Right kidney (tissue), 1 donor: ENCODE measurements around the gene ZBTB47.

Source experiments
- DNase-seq: peaks from one replicate; pipeline ENCODE4 v3.0.0-alpha.2; 2016

ZBTB47 gene

DNA sequence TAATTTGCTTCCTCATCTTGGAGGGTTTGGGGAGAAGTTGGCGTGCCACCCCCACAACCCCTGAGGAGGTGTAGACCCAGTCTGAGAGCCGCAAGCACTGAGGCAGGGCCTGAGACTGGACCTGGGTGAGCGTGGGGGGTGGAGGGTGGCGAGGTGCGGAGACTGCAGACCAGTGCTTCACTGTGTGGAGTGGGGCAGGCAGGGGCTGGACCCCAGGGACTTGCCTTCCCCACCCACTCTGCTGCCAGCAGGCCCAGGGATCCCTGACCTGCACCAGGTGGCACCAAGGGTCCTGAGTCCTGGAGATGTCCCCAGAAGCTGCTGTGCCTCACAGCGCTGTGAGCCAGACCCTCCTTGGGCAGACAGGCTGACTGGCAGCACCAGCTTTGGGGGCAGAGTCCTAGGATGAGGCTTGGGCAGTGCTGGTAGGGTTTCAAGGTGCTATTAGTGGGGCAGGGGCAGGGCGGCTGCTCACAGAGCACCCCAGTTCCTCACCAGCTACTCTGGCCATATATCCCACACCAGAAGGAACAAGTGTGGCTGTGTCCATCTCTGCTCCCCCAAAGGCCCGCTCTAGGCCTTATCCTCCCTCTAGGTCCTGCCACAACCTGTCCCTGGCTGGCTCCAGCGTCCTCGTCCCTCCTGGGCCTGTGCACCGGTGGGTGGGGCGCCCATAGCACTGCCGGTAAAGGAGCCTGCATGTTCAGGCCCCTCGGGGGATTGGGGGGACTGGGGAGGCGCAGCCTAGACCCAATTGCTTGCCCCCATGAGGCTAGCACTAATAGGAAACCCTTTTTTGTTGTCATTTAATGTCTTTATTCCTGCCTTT is 11.8 kb downstream of the ZBTB47 start:
- no peak for DNase-seq

DNA sequence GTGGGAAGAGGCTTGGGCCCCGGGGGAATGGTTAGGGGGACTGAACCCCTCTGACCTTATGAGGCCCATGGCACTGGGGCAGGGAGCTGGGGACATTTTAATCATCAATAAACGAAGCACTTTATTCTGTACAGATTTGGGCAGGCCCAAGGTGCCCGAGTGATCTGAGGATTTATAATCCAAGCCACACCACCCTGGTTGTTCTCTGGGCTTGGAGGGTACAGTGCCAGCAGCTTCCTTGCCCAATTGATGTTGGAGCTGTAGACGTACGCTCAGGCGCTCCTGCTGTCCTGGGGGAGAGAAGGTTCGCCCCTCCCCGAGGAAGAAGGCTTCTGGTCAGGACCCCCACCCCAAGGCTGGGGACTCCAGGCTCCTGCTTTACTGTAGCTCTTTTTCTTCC is 12.5 kb downstream of the ZBTB47 start:
- no peak for DNase-seq

DNA sequence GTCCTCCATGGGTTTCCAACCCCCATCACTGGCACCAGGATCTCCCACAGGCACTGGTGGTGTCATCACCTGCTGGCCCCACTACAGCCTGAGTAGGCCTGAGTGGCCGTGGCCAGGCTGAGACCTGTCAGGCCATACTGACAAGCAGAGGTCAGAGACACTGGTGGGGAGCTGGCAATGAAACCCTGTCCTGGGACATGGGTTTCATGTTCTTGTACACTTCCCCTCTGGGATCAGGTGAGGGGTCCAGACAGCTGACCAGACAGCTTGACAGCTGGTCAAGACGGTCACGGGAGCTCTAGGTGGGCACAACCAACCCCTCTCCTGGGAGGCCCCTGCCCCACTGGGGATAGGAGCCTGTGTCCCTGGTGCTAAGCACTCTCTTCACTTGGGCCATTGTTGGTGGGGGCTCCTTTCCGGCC is 13.1 kb downstream of the ZBTB47 start:
- DNase-seq, result no peak

DNA sequence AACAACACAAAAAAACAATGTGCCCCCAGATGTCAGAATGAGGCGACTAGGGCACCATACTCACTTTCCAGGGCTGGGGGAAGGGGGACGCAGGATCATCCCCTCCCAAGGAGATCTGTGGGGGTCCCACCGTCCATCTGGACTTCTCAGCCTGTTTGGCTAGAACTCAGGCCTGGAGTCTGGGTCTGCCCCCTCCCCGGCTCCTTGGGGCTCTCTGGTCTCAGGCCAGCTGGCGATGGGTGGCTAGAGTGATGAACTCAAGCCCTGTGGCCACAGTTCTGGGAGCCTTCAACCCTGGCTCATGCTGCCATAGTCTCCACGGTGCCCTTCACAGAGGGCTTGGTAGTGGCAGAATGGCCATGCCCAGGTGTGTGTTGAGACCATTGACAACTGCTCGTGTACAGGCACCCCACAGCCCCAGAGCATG is 13.6 kb downstream of the ZBTB47 start:
- no peak for DNase-seq

DNA sequence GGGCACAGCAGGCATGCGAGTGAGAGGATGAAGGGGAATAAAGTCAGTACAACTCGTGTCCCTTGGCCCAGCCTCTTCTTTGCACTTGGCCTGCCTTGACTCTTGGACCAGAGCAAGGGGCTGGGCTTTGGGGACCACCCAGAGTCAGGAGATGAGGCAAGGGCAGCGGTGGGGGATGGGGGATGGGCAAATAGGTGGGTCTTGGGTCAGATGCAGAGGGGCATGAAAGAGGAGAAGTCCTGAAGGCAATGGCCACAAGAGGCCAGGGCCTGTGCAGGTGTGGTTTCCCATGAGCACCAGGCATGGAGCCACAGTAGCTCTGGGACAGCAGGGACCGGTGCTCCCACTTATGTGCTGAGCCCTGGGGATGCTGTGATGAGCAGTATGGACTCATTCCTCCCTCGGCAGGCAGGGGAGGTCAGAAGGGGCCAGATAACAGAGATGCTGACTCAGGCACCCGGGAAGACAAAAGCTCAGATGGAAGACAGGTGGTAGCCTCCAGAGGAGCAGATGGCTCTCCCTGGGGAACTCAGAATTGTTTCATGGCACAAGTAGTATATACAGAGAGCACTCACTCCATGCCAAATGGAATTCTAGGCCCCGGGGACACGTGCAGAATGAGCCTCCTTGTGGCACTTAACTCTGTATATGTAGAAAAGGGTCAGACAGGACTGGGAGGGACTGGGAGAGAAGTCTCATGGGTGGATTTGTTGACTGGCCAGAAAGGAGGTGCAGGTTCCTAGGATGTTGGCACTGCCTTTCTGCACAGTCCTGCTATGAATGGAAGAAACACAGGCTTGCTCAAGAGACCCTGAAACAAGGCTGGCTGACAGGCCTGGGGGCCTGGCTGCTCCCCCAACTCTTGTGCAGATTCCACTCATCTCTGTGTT is 14.3 kb downstream of the ZBTB47 start:
- DNase-seq, result no peak

DNA sequence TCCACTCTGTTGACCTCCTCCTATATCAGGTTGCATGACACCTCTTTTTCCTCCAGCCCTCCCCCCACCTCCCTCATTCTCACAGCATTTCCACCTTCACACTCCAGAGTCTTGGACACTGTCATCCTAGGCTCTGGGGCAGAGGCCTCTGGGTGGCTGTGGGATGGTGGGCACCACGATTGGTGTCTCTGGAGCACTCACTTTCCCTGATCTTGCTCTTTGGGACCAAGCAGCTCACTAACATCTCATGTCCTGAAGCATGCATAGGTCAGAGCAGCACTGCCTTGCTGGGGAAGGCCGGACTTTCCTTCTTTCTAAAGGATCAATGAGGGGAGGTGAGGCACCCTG is 14.9 kb downstream of the ZBTB47 start:
- no peak for DNase-seq

DNA sequence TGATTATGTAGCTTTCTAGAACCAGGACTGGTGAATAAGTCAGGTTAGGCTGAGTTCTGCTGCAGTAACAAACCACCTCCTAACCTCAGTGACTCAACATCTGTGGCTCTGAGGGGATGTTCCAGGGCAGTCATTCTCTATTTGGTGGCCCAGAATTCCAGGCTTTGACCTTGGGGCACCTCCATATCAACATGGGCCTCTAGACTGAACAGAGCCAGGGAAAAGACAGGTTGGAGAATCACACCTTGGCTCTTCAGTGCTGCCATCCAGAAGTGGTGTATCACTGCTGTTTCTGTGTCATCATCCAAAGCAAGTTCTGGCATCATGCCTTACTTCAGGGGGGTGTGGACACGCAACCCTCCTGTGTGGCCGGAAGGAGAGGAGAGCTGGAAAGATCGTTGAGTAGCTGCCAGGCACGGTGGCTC is 15.3 kb downstream of the ZBTB47 start:
- DNase-seq, result no peak

DNA sequence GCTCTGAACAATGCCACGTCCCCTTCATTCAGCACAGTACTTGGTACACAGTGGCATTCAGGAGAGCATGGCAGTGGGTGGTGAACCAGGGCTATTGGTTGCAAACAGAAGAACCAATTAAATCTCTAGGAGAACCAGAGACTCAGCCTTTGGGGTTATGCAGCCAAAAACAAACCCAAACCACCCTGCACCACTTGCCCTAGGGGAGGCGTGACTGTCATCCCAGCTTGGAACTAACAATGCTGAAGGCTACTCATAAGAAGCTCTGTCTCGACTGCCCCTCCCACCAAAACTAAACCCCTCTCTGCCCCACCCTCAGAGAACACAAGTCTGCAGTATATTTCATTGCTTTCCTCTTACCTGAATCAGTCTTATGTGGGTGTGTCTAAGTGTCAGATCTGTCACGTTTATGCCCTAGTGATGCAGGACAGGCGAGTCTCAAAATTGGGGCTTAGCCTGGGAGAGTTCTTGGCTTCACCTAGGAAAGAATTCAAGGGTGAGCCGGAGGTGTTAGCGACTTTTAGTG is 16.6 kb downstream of the ZBTB47 start:
- no peak for DNase-seq

DNA sequence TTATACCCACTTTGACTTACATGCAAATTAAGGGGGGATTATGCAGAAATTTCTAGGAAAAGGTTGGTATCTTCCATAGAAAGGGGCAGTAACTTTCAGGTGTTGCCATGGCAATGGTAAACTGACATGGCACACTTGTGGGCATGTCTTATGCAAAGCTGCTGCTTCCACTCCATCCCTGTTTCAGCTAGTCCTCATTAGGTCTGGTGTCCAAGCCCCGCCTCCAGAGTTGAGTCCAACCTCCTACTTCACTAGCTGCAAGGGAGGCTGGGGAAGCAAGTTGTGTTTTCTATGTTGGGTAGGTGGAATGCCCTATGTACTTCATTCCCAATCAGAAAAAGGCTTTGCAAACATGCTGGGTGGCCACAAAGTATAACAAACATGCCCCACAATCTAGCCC is 17.2 kb downstream of the ZBTB47 start:
- DNase-seq, result no peak

DNA sequence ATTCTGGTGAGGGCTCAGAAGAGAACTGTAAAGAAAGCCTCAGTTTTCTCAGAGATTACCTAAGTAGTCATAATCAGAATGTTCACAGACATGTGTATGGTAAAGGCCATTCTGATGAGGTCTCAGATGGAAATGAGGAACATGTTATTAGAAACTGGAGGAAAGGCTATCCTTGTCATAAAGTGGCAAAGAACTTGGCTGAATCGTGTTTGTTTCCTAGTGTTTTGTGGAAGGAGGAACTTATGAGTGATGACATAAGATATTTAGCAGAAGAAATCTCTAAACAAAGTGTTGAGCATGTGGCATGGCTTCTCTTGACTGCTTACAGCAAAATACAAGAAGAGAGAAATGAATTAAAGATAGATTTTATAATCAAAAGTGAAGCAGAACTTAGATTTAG is 19.0 kb downstream of the ZBTB47 start:
- DNase-seq, result no peak

DNA sequence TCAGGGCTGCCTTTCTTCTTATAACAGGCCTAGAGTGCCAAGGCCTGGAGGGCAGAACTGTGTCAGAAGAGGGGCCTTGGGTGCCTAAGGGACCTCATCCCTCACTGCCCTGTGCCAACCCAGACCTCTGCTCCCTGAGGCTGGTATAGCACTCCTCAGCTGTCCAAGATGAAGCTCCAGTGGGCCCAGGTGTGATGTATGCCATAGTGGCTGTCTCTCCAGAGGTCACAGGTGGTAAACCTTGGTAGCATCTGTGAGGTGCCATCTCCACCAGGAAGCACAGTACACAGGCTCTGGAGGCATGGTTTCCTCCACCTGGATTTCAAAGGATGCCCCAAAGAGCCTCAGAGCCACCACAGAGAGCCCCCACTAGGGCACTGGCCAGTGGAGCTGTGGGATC is 19.6 kb downstream of the ZBTB47 start:
- no peak for DNase-seq

DNA sequence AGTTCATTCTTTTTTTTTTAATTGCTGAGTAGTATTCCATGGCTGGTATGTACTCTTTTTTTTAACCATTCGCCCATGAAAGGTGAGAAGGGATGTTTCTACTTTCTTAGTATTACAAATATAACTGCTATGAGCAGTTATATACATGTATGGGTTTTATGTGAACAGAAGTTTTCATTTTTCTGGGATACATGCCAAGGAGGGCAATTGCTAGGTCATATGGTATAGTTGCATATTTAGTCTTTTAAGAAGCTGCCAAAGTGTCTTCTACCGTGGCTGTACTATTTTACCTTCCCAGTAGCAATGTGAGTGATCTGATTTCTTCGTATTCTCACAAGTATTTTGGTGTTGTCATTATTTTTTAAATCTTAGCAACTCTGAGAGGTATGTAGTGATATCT is 20.6 kb downstream of the ZBTB47 start:
- no peak for DNase-seq

DNA sequence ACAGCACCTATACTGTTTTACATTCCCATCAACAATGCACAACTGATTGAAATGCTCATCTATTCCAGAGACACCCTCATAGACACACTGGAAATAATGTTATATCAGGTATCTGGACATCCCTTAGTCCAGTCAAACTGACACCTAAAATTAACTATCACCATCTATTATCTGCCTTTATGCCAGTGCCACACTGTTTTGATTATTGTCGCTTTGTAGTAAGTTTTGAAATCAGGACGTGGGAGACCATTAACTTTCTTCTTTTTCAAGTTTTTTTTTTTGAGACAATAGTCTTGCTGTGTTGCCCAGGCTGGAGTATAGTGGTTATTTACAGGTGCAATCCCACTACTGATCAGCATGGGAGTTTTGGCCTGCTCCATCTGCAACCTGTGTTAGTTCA is 22.4 kb downstream of the ZBTB47 start:
- no peak for DNase-seq

DNA sequence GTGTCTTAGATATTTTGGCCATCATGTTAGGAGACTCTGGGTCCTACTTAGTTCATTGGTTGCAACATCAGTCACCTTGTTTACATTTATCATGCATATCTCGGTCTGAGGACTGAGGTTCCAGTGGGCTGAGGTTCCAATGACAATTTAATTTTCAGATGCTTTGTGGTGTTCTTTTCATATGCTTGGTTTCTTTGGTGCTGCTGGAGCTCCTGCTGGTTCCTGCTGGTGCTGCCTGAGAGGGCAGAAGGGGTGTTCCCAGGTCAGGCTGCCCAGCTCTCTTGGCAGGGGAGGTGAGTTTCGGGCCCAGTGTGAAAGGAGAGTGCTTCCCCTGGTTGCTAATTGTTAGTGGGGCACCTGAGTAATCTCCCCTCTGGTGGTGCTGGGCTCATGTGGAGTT is 24.9 kb downstream of the ZBTB47 start:
- DNase-seq, result no peak

DNA sequence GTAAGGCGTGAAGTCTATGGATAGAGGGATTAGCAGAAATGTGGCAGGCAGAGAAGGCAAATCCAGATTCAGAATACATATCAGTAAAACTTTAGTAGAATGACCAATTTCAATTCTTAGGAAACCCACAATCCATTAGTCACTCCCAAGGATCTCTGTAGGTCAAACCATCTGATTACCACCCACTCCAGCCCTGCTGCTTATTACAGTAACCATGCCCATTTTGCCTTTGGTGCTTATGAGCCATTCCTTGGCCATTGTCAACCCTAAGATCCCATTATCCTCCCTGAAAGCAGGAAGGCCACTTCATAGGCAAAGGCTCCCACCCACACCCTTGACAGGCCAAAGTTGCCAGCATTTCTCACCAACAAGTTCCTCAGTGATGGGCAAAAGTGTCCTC is 26.8 kb downstream of the ZBTB47 start:
- no peak for DNase-seq

DNA sequence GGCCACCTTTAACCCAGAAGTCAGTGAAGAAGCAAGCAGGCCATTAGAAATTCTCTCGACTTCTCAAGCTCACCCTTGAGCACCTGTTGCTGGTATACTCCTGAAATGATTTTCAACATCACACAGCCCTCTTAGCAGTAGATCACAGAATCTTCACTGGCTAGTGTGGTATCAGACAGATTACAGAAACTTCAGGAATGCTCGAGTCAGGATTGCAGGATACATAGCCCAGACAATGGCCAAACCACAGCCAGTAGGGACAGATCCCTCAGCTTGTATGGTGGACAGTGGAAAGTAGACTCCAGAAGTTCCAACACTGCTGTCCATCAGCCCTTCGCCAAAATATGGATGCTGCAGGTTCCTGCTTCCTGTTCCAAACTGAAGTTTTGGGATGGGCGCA is 27.3 kb downstream of the ZBTB47 start:
- DNase-seq, result no peak

DNA sequence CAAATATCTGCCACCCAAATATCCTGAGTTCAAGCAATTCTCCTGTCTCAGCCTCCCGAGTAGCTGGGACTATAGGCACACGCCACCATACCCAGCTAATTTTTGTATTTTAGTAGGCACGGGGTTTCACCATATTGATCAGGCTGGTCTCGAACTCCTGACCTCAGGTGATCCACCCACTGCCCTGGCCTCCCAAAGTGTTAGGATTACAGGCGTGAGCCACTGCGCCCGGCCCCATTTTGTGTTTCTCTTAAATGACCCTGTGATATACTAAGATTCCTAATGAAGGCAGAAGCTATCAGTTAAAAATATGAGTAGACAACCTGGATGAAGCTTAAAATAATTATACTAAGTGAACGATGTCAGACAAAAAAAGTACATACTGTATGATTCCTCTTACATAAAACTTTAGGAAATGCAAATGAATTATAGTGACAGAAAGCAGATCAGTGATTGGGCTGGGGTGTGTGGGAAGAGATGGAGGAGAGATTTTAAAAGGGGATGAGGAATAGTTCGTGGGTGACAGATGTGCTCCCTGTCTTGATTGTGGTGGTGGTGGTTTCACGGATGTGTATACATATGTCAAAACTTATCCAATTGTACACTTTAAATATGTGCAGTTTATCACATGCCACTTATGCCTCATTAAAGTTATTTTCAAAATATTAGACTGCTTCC is 28.0 kb downstream of the ZBTB47 start:
- DNase-seq, result no peak

DNA sequence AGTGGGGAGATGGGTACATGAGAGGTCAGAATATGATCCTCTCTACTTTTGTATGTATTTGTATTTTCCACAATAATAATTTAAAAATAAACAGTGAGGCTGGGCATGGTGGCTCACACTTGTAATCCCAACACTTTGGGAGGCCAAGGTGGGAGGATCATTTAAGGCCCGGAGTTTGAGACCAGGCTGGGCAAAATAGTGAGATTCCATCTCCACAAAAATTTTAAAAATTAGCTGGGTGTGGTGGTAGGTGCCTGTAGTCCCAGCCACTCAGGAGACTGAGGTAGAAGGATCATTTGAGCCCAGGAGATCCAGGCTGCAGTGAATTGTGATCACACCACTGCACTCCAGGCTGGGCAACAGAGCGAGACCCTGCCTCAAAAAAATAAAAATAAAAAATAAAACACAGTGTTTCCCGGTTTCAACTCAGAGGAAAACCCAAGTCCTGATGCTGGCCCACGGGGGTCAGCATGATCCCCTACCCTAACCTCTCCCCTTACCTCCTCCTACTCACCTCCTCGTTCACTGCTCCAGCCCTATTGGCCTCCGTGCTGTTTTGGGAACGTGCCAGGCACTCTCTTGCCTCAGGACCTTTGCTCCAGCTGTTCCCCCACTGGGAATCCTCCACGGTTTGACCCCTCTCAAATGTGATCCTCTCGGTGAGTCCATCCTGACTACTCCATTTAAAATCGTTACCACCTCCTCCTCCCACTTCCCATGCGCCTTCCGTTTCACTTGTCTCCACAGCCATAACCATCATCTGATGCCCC is 29.0 kb downstream of the ZBTB47 start:
- DNase-seq, result no peak

DNA sequence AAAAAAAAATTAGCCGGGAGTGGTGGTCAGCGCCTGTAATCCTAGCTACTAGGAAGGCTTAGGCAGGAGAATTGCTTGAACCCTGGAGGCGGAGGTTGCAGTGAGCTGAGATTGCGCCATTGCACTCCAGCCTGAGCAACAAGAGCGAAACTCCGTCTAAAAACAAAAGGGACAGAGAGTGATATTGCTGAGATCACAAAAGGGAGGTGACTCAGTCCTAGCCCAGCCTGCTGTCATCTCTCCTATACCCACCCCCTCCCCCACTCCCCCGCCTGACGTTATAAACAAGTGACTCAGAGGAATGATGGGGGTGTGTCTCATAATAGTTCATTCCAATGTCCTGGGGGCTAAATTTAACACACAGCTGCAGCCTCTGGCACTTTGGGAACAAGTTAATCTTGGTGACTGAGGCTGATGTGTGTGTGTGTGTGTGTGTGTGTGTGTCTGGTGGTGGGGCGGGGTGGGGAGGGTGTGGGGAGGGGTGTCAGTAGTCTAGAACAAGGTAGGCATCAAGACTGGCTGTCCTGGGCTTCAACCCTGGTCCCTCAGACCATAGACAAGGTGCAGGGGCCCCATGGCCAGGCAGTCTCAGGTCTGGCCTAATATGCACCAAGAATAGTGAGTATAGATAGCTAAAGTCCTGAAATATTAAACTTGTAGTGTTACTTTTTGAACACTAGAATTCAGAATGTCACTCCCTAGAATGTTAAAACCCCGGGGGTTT is 30.5 kb downstream of the ZBTB47 start:
- DNase-seq, result no peak

DNA sequence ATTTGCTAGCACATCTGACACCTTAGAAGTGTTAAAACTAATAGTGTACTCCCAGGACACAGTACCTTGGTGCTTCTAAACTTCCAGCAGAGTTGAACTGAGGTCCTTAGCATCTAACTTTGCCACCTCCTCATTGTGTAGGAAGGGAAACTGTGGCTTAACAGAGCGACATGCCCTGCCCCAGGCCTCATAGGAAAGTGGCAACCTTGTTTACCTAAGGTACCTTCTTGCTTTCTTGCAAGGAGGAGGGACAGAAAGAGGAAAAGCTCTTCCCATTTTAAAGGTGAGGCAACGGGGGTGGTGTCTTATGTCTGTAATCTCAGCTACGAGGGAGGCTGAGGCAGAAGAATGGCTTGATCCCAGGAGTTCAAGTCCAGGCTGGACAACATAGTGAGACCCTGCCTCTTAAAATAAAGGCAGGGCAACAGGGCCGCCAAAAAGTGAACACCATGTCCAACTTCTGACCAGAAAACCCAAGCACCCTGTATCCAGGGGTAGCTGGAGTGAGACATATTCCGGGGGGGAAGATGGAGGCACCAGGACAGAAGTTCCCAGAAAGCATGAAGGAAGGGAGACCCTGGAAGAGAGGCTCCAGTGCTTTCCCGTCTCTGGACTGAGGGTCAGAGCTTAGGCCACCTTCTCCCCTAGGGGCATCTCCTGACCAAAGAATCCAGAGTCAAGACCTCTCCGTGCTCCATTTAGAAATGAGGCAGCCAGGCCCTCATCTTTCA is 31.3 kb downstream of the ZBTB47 start:
- no peak for DNase-seq
